Measurements from ENCODE around the gene MIEN1. TPM values are rescaled to one million over a fixed set of nuclear protein-coding genes. Genes with fewer than 3 reads are reported as not detected.
A peak's percentile ranks its signal among the peaks of the same experiment; 100 is the strongest.

Gene MIEN1
- total and polyA plus RNA-seq, 2 of the 13 experiments (the other 11 are each of a cell fraction or from before 2014, with no cell fraction given): 40.6 to 56.6 TPM

DNA sequence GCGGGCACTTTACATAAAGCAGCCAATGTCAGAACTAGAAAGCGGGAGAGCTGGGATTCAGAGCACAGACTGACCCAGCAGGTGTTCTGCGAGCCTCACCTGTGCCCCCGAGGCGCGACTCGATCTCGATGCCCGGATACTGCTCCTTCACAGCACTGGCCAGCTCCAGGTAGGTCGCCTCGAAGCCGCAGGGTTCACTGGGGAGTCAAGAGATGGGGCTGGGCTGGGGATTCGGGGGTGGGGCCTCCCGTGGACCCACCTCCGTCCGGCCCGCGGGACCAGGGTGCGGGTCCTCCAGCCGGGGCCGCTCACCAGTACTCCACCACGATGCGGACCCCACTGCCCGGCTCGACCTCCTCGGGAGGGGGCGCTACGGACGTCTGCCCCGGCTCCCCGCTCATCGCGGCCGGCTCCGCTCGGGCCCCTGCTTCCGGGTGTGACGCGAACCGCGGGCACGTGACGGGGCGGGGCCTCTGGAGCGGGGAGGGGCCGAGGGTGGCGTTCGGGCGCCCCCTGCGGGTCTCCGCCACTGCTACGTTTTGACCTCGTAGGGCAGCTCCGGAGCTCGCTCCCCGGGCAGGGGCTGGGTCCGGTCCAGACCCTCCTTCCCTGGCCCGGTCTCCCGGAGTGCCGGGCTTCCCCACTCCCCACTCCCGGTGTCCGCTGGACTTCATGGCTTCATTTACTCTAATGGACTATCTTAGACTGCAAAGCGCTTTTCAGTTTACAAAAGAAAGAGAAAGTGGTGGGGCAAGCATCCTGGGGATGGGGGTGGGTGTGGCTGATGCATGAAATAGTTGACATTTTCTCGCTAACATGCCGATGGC lies at the start of gene MIEN1 (continued):
- TF ChIP-seq, protein P1, sequence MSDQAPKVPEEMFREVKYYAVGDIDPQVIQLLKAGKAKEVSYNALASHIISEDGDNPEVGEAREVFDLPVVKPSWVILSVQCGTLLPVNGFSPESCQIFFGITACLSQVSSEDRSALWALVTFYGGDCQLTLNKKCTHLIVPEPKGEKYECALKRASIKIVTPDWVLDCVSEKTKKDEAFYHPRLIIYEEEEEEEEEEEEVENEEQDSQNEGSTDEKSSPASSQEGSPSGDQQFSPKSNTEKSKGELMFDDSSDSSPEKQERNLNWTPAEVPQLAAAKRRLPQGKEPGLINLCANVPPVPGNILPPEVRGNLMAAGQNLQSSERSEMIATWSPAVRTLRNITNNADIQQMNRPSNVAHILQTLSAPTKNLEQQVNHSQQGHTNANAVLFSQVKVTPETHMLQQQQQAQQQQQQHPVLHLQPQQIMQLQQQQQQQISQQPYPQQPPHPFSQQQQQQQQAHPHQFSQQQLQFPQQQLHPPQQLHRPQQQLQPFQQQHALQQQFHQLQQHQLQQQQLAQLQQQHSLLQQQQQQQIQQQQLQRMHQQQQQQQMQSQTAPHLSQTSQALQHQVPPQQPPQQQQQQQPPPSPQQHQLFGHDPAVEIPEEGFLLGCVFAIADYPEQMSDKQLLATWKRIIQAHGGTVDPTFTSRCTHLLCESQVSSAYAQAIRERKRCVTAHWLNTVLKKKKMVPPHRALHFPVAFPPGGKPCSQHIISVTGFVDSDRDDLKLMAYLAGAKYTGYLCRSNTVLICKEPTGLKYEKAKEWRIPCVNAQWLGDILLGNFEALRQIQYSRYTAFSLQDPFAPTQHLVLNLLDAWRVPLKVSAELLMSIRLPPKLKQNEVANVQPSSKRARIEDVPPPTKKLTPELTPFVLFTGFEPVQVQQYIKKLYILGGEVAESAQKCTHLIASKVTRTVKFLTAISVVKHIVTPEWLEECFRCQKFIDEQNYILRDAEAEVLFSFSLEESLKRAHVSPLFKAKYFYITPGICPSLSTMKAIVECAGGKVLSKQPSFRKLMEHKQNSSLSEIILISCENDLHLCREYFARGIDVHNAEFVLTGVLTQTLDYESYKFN (CRISPR knock-in tag; conservative IDR thresholded peaks at IDR 0.05): peak; percentile 73
- TF ChIP-seq, protein P2, sequence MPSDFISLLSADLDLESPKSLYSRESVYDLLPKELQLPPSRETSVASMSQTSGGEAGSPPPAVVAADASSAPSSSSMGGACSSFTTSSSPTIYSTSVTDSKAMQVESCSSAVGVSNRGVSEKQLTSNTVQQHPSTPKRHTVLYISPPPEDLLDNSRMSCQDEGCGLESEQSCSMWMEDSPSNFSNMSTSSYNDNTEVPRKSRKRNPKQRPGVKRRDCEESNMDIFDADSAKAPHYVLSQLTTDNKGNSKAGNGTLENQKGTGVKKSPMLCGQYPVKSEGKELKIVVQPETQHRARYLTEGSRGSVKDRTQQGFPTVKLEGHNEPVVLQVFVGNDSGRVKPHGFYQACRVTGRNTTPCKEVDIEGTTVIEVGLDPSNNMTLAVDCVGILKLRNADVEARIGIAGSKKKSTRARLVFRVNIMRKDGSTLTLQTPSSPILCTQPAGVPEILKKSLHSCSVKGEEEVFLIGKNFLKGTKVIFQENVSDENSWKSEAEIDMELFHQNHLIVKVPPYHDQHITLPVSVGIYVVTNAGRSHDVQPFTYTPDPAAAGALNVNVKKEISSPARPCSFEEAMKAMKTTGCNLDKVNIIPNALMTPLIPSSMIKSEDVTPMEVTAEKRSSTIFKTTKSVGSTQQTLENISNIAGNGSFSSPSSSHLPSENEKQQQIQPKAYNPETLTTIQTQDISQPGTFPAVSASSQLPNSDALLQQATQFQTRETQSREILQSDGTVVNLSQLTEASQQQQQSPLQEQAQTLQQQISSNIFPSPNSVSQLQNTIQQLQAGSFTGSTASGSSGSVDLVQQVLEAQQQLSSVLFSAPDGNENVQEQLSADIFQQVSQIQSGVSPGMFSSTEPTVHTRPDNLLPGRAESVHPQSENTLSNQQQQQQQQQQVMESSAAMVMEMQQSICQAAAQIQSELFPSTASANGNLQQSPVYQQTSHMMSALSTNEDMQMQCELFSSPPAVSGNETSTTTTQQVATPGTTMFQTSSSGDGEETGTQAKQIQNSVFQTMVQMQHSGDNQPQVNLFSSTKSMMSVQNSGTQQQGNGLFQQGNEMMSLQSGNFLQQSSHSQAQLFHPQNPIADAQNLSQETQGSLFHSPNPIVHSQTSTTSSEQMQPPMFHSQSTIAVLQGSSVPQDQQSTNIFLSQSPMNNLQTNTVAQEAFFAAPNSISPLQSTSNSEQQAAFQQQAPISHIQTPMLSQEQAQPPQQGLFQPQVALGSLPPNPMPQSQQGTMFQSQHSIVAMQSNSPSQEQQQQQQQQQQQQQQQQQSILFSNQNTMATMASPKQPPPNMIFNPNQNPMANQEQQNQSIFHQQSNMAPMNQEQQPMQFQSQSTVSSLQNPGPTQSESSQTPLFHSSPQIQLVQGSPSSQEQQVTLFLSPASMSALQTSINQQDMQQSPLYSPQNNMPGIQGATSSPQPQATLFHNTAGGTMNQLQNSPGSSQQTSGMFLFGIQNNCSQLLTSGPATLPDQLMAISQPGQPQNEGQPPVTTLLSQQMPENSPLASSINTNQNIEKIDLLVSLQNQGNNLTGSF (CRISPR knock-in tag; IDR thresholded peaks at IDR 0.05): no peak; the same call in 1 of the 2 replicates
- TF ChIP-seq, protein P3, sequence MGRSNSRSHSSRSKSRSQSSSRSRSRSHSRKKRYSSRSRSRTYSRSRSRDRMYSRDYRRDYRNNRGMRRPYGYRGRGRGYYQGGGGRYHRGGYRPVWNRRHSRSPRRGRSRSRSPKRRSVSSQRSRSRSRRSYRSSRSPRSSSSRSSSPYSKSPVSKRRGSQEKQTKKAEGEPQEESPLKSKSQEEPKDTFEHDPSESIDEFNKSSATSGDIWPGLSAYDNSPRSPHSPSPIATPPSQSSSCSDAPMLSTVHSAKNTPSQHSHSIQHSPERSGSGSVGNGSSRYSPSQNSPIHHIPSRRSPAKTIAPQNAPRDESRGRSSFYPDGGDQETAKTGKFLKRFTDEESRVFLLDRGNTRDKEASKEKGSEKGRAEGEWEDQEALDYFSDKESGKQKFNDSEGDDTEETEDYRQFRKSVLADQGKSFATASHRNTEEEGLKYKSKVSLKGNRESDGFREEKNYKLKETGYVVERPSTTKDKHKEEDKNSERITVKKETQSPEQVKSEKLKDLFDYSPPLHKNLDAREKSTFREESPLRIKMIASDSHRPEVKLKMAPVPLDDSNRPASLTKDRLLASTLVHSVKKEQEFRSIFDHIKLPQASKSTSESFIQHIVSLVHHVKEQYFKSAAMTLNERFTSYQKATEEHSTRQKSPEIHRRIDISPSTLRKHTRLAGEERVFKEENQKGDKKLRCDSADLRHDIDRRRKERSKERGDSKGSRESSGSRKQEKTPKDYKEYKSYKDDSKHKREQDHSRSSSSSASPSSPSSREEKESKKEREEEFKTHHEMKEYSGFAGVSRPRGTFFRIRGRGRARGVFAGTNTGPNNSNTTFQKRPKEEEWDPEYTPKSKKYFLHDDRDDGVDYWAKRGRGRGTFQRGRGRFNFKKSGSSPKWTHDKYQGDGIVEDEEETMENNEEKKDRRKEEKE (IDR thresholded peaks at IDR 0.05): no peak
- TF ChIP-seq, protein P4, sequence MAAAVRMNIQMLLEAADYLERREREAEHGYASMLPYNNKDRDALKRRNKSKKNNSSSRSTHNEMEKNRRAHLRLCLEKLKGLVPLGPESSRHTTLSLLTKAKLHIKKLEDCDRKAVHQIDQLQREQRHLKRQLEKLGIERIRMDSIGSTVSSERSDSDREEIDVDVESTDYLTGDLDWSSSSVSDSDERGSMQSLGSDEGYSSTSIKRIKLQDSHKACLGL (CRISPR knock-in tag; IDR thresholded peaks at IDR 0.05): peak; percentile 86; the same call in 1 of the 2 replicates
- TF ChIP-seq HCFC1 (IDR thresholded peaks at IDR 0.05; ENCODE audit: low read depth, low read length) (peak; percentile 47; the same call in 1 of the 2 replicates), ZNF788 (CRISPR knock-in tag; IDR thresholded peaks at IDR 0.05; ENCODE audit: borderline replicate concordance) (peak; percentile 92; the same call in 1 of the 2 replicates), CHD4 (IDR thresholded peaks at IDR 0.05; ENCODE audit: borderline replicate concordance, low read length) (no peak), POGZ (CRISPR knock-in tag; IDR thresholded peaks at IDR 0.05) (peak; percentile 95), IRF2 (CRISPR knock-in tag; IDR thresholded peaks at IDR 0.05) (peak; percentile 92), BORCS8-MEF2B (CRISPR knock-in tag; IDR thresholded peaks at IDR 0.05) (peak; percentile 88), ZBTB7A (CRISPR knock-in tag; IDR thresholded peaks at IDR 0.05) (peak; percentile 88; the same call in 1 of the 2 replicates)
- TF ChIP-seq, protein P5, sequence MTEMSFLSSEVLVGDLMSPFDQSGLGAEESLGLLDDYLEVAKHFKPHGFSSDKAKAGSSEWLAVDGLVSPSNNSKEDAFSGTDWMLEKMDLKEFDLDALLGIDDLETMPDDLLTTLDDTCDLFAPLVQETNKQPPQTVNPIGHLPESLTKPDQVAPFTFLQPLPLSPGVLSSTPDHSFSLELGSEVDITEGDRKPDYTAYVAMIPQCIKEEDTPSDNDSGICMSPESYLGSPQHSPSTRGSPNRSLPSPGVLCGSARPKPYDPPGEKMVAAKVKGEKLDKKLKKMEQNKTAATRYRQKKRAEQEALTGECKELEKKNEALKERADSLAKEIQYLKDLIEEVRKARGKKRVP (CRISPR knock-in tag; IDR thresholded peaks at IDR 0.05): peak in 1 of 2 experiments; percentile 75; a peak in 2 of 4 replicates

All from HepG2 (cell line).